ENCODE measurements around the gene SLC25A13. TPM values are rescaled to one million over a fixed set of nuclear protein-coding genes. Genes with fewer than 3 reads are reported as not detected.
A peak's percentile ranks its signal among the peaks of the same experiment; 100 is the strongest.

The SLC25A13 gene
- total RNA-seq, 1 experiment from 2014 or later: 77.2 TPM

GRCh38 chr7:96225251-96225650 lies 96.6 kb downstream of the SLC25A13 start (continued):
- TF ChIP-seq STAT6 (CRISPR knock-in tag; conservative IDR thresholded peaks at IDR 0.05; ENCODE audit: low read depth): no peak

GRCh38 chr7:96224685-96225084 lies 97.2 kb downstream of the SLC25A13 start:
- H3K36me3 Mint-ChIP-seq: peaks cover 20% of the 10 kb centered on the region
- no peak overlapping the region for H3K4me3 Mint-ChIP-seq
- peaks cover 3% of the 10 kb centered on the region for H3K4me1 Mint-ChIP-seq
- peak; percentile 95 for ATAC-seq
- peak; percentile 23 for DNase-seq (ENCODE audit: low spot score)
- no peak overlapping the region for H3K27ac Mint-ChIP-seq
- no peak for TF ChIP-seq HMGA2 (CRISPR knock-in tag; IDR thresholded peaks at IDR 0.05)
- ChIA-PET CTCF (interaction anchor here (0.8 to 1.8 kb wide), 10 partner anchors 9 to 803 kb away, joined by 3 to 11 read pairs (median 3); no protein-coding TSS in a partner anchor), POLR2A (interaction anchor here (1.0 kb wide), 1 partner anchor 19 kb away, joined by 3 read pairs; no protein-coding TSS in a partner anchor)
- no peaks in the 10 kb centered on the region for H3K27me3 Mint-ChIP-seq (ENCODE audit: low read depth)
- H3K9me3 Mint-ChIP-seq: peaks cover 13% of the 10 kb centered on the region

GRCh38 chr7:96224073-96224472 lies 97.8 kb downstream of the SLC25A13 start:
- ChIA-PET POLR2A (no interaction called here), CTCF (interaction anchor here (0.8 to 1.8 kb wide), 6 partner anchors 12 to 803 kb away, joined by 3 to 11 read pairs (median 4); no protein-coding TSS in a partner anchor)
- Mint-ChIP-seq H3K4me1 (peaks cover 3% of the 10 kb centered on the region), H3K27ac (no peak overlapping the region), H3K27me3 (ENCODE audit: low read depth) (no peaks in the 10 kb centered on the region), H3K4me3 (no peak overlapping the region), H3K9me3 (peaks cover 6% of the 10 kb centered on the region), H3K36me3 (peaks cover 14% of the 10 kb centered on the region)
- TF ChIP-seq TP53 (CRISPR knock-in tag; IDR thresholded peaks at IDR 0.05): no peak
- no peak for TF ChIP-seq ZNF512 (CRISPR knock-in tag; IDR thresholded peaks at IDR 0.05; ENCODE audit: borderline replicate concordance)
- no peak for TF ChIP-seq NFATC4 (CRISPR knock-in tag; IDR thresholded peaks at IDR 0.05)
- no peak for TF ChIP-seq NFE2L1 (CRISPR knock-in tag; IDR thresholded peaks at IDR 0.05)
- ATAC-seq: no peak
- no peak for DNase-seq (ENCODE audit: low spot score)

- CTCF ChIA-PET: no interaction called here
- H3K27me3 Mint-ChIP-seq (ENCODE audit: low read depth): no peaks in the 10 kb centered on the region
Measured at GRCh38 chr7:96221888-96222287, 100.0 kb downstream of the SLC25A13 start.

GRCh38 chr7:96219378-96220130 lies 102.3 kb downstream of the SLC25A13 start:
- Mint-ChIP-seq H3K4me3 (no peak overlapping the region), H3K4me1 (peaks cover 3% of the 10 kb centered on the region), H3K9me3 (peaks cover 11% of the 10 kb centered on the region), H3K27ac (no peak overlapping the region), H3K36me3 (peaks cover 5% of the 10 kb centered on the region), H3K27me3 (ENCODE audit: low read depth) (no peaks in the 10 kb centered on the region)
- no peak for TF ChIP-seq SOX15 (CRISPR knock-in tag; IDR thresholded peaks at IDR 0.05)
- TF ChIP-seq ZNF263 (CRISPR knock-in tag; IDR thresholded peaks at IDR 0.05; ENCODE audit: low read depth): no peak
- no peak for TF ChIP-seq ZNF138 (CRISPR knock-in tag; conservative IDR thresholded peaks at IDR 0.05)
- no peak for TF ChIP-seq ATF6 (CRISPR knock-in tag; IDR thresholded peaks at IDR 0.05)
- ChIA-PET POLR2A (no interaction called here), CTCF (no interaction called here)
- no peak for DNase-seq (ENCODE audit: low spot score)
- no peak for ATAC-seq

More at GRCh38 chr7:96221888-96222287, 100.0 kb downstream of the SLC25A13 start:
- ATAC-seq (no peak), DNase-seq (ENCODE audit: low spot score) (no peak)
- Mint-ChIP-seq H3K4me1 (peaks cover 3% of the 10 kb centered on the region), H3K36me3 (no peaks in the 10 kb centered on the region), H3K4me3 (no peak overlapping the region), H3K9me3 (peaks cover 2% of the 10 kb centered on the region), H3K27ac (no peak overlapping the region)
- POLR2A ChIA-PET: no interaction called here
- TF ChIP-seq MAX (CRISPR knock-in tag; IDR thresholded peaks at IDR 0.05) (no peak), SMAD3 (CRISPR knock-in tag; IDR thresholded peaks at IDR 0.05; ENCODE audit: borderline replicate concordance) (no peak), MLX (CRISPR knock-in tag; IDR thresholded peaks at IDR 0.05) (no peak), CBFB (CRISPR knock-in tag; IDR thresholded peaks at IDR 0.05; ENCODE audit: low read depth) (no peak)
